HepG2 (cell line): ENCODE results near the gene QPCT. TPM values are rescaled to one million over a fixed set of nuclear protein-coding genes. Genes with fewer than 3 reads are reported as not detected.

Experiments
- polyA plus RNA-seq, 8 experiments: library from polyadenylated mRNA; depleted of rRNA in 3 of 8; stranded (reverse) in 7 of 8; unstranded in 1 of 8; fragments of >200 nt; fragmentation: Illumina TruSeq in 4 of 8; extraction: Trizol in 4 of 8; gene quantifications; 2 replicates each; pipeline versions ENCODE4 v1.2.1 to v1.2.3, GENCODE V29; 2011 to 2016; ENCODE audit warnings: low read depth in 4 of 8, missing spikeins in 1 of 8, mixed read lengths in 1 of 8; ENCODE audit not compliant: insufficient read depth in 1 of 8
- small RNA-seq, 3 experiments: library from RNA; depleted of rRNA; stranded (forward); fragments of <200 nt; gene quantifications; one replicate each; pipeline ENCODE3, GENCODE V24; 2012; ENCODE audit warnings: low read depth in 2 of 3, low replicate concordance in 1 of 3; ENCODE audit not compliant: insufficient read length in 3 of 3, insufficient read depth in 2 of 3
- total RNA-seq, 5 experiments: library from RNA; depleted of rRNA; stranded (reverse); fragments of >200 nt; fragmentation: Illumina TruSeq; extraction: Trizol; gene quantifications; 2 replicates each; pipeline ENCODE4 v1.2.3, GENCODE V29; 2016; ENCODE audit warnings: low read depth in 1 of 5
- TF ChIP-seq, protein P1 (sequence below): sonication (generic); formaldehyde crosslinking; IDR thresholded peaks from one replicate; pipeline ENCODE4 v1.5.1; 2020; ENCODE audit warnings: mild to moderate bottlenecking, missing genetic modification reagents; ENCODE audit errors: not compliant biosample characterization

The QPCT gene
- total and polyA plus RNA-seq, 2 of the 13 experiments (the other 11 are each of a cell fraction or from before 2014, with no cell fraction given) = 0.77 to 1.2 TPM

DNA sequence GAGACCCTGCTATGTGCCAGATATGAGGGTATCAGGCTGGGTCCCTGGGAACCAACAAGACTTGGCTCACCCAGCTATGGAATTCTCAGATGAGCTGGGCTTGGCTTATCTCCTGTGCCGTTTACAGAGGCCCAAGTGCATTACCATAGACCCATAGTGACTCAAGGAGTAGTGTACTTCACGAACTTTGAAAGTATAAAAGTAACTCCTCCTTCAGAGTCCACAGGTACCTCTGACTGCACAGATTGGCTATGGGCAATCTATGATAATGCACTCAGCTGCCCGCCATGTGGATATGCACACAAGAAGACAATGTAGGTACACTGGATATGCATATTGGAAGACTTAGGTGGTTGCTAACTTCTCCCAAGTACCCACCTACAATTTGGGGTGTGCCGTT lies 78.4 kb downstream of the QPCT start (continued):
- TF ChIP-seq, protein P1, sequence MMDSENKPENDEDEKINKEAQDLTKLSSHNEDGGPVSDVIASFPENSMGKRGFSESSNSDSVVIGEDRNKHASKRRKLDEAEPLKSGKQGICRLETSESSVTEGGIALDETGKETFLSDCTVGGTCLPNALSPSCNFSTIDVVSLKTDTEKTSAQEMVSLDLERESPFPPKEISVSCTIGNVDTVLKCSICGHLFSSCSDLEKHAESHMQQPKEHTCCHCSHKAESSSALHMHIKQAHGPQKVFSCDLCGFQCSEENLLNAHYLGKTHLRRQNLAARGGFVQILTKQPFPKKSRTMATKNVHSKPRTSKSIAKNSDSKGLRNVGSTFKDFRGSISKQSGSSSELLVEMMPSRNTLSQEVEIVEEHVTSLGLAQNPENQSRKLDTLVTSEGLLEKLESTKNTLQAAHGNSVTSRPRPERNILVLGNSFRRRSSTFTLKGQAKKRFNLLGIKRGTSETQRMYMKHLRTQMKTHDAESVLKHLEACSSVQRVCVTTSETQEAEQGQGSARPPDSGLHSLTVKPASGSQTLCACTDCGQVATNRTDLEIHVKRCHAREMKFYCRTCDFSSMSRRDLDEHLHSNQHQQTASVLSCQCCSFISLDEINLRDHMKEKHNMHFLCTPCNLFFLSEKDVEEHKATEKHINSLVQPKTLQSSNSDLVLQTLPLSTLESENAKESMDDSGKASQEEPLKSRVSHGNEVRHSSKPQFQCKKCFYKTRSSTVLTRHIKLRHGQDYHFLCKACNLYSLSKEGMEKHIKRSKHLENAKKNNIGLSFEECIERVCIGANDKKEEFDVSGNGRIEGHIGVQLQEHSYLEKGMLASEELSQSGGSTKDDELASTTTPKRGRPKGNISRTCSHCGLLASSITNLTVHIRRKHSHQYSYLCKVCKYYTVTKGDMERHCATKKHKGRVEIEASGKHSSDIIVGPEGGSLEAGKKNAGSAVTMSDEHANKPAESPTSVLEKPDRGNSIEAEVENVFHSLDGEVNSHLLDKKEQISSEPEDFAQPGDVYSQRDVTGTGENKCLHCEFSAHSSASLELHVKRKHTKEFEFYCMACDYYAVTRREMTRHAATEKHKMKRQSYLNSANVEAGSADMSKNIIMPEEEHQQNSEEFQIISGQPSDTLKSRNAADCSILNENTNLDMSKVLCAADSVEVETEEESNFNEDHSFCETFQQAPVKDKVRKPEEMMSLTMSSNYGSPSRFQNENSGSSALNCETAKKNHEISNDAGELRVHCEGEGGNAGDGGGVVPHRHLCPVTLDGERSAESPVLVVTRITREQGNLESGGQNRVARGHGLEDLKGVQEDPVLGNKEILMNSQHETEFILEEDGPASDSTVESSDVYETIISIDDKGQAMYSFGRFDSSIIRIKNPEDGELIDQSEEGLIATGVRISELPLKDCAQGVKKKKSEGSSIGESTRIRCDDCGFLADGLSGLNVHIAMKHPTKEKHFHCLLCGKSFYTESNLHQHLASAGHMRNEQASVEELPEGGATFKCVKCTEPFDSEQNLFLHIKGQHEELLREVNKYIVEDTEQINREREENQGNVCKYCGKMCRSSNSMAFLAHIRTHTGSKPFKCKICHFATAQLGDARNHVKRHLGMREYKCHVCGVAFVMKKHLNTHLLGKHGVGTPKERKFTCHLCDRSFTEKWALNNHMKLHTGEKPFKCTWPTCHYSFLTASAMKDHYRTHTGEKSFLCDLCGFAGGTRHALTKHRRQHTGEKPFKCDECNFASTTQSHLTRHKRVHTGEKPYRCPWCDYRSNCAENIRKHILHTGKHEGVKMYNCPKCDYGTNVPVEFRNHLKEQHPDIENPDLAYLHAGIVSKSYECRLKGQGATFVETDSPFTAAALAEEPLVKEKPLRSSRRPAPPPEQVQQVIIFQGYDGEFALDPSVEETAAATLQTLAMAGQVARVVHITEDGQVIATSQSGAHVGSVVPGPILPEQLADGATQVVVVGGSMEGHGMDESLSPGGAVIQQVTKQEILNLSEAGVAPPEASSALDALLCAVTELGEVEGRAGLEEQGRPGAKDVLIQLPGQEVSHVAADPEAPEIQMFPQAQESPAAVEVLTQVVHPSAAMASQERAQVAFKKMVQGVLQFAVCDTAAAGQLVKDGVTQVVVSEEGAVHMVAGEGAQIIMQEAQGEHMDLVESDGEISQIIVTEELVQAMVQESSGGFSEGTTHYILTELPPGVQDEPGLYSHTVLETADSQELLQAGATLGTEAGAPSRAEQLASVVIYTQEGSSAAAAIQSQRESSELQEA (CRISPR knock-in tag) = no peak

Small RNA genes within 50 kb of the gene (small RNA-seq; reads per million reads assigned to genes)
- gene RNU6-939P = 0 reads per million in 3 experiments

Other genes with a start within 250 kb of the QPCT start
- gene EIF2AK2, start 187.7 kb upstream of the QPCT start, total RNA-seq (2016; rRNA removed; fragmentation: Illumina TruSeq; extraction: Trizol) = 26.1 and 42.8 TPM in 2 replicates
- gene EIF2AK2, start 187.7 kb upstream of the QPCT start, polyA plus RNA-seq (2011; rRNA removed) = 9.1 and 10.2 TPM in 2 replicates
- not detected in 2 replicates for gene SULT6B1, start 156.0 kb upstream of the QPCT start, total RNA-seq (2016; rRNA removed; fragmentation: Illumina TruSeq; extraction: Trizol)
- gene SULT6B1, start 156.0 kb upstream of the QPCT start, polyA plus RNA-seq (2011; rRNA removed) = not detected in 2 replicates
- gene CEBPZOS, start 148.1 kb upstream of the QPCT start, total RNA-seq (2016; rRNA removed; fragmentation: Illumina TruSeq; extraction: Trizol) = 18.6 and 25.6 TPM in 2 replicates
- gene CEBPZOS, start 148.1 kb upstream of the QPCT start, polyA plus RNA-seq (2011; rRNA removed) = 39.3 and 44.7 TPM in 2 replicates
- gene CEBPZ, start 113.0 kb upstream of the QPCT start, total RNA-seq (2016; rRNA removed; fragmentation: Illumina TruSeq; extraction: Trizol) = 117 and 182 TPM in 2 replicates
- gene CEBPZ, start 113.0 kb upstream of the QPCT start, polyA plus RNA-seq (2011; rRNA removed) = 10.7 and 14.4 TPM in 2 replicates
- gene NDUFAF7, start 113.0 kb upstream of the QPCT start, total RNA-seq (2016; rRNA removed; fragmentation: Illumina TruSeq; extraction: Trizol) = 39.4 and 40.8 TPM in 2 replicates
- 21.7 and 27.0 TPM in 2 replicates for gene NDUFAF7, start 113.0 kb upstream of the QPCT start, polyA plus RNA-seq (2011; rRNA removed)
- 38.4 and 58.2 TPM in 2 replicates for gene PRKD3, start 19.8 kb upstream of the QPCT start, total RNA-seq (2016; rRNA removed; fragmentation: Illumina TruSeq; extraction: Trizol)
- 11.1 and 11.6 TPM in 2 replicates for gene PRKD3, start 19.8 kb upstream of the QPCT start, polyA plus RNA-seq (2011; rRNA removed)